Right lobe of liver (tissue), 6 donors: ENCODE data around the gene PDXP. TPM values are rescaled to one million over a fixed set of nuclear protein-coding genes. Genes with fewer than 3 reads are reported as not detected.

ENCODE experiments used
- ATAC-seq, 4 donors: fragments of 200-7000 bp; cut with Tn5 transposase; one replicate each; pipeline ENCODE4 v1.9.1; 2020; ENCODE audit warnings: mild to moderate bottlenecking in 4 of 4, moderate library complexity in 4 of 4
- DNase-seq, 3 donors: peaks; one replicate each; pipeline ENCODE4 v3.0.0-alpha.2; 2020
- H3K27ac ChIP-seq, 3 donors: fragments of 200-600 bp; one replicate each; pipeline ENCODE4 v1.8.0; 2022
- H3K27me3 ChIP-seq, 2 donors: fragments of 200-600 bp; one replicate each; pipeline ENCODE4 v1.8.0; 2022
- H3K36me3 ChIP-seq, 4 donors: fragments of 200-600 bp; sonication (generic) in 1 of 4; one replicate each; pipeline versions ENCODE4 v1.5.1 to v1.8.0; 2017 to 2022; ENCODE audit warnings: control low read depth in 1 of 4
- H3K4me1 ChIP-seq, 4 donors: fragments of 200-600 bp; sonication (generic) in 1 of 4; one replicate each; pipeline versions ENCODE4 v1.5.1 to v1.8.0; 2017 to 2022; ENCODE audit warnings: control low read depth in 1 of 4
- H3K4me3 ChIP-seq, 3 donors: fragments of 200-600 bp; one replicate each; pipeline ENCODE4 v1.8.0; 2022
- H3K9me3 ChIP-seq, 4 donors: fragments of 200-600 bp; sonication (generic) in 1 of 4; one replicate each; pipeline versions ENCODE4 v1.5.1 to v1.8.0; 2017 to 2022; ENCODE audit warnings: control low read depth in 1 of 4
- POLR2A ChIP-seq: fragments of 450-650 bp; IDR thresholded peaks from one replicate; pipeline ENCODE4 v1.6.1; 2017; ENCODE audit warnings: antibody characterized with exemption, mild to moderate bottlenecking
- WGBS: methylation state at CpG from one replicate; pipeline ENCODE4 v1.1.6; 2018; ENCODE audit warnings: low coverage, low lambda C conversion rate; ENCODE audit not compliant: insufficient coverage; ENCODE audit errors: missing lambda C conversion rate; 5-methylcytosine and 5-hydroxymethylcytosine counted together
- intact Hi-C, 2 donors: fragments of 100-400 bp; cut with DNase I; formaldehyde crosslinking; loops; one replicate each; pipeline versions ENCODE4 v1.11.2 to v1.14.1; 2022
- total RNA-seq, 6 experiments: library from RNA; depleted of rRNA in 2 of 6; stranded (reverse); fragments of >200 nt in 2 of 6; fragmentation: NEBNext Ultra II Directional in 3 of 6; extraction: Animal tissue kit (Norgen Biotek cat#: 25700) in 3 of 6; gene quantifications; one replicate each; pipeline versions ENCODE4 v1.1.0 to v1.2.4, GENCODE V29; 2016 to 2023
- TF ChIP-seq, protein P1 (sequence below), 4 donors: fragments of 200-600 bp in 3 of 4; fragments of 450-650 bp in 1 of 4; IDR thresholded peaks; one replicate each; pipeline versions ENCODE4 v1.5.1 to v1.8.0; 2016 to 2022; ENCODE audit warnings: antibody characterized with exemption in 4 of 4, mild to moderate bottlenecking in 2 of 4
- donor health status: DM: no; HTN: yes; CAD: no.
- donor health status: DM: no; HTN: no; CAD: no.
- donor health status: DM: no; HTN: no; CAD: no.
- donor health status: DM: no; HTN: yes; CAD: no.
- donor health status: DM: no; HTN: yes; CAD: no.

The PDXP gene
- total RNA-seq, 6 experiments from 2014 or later, result 15.7 to 63.4 (median 34.4) TPM

DNA sequence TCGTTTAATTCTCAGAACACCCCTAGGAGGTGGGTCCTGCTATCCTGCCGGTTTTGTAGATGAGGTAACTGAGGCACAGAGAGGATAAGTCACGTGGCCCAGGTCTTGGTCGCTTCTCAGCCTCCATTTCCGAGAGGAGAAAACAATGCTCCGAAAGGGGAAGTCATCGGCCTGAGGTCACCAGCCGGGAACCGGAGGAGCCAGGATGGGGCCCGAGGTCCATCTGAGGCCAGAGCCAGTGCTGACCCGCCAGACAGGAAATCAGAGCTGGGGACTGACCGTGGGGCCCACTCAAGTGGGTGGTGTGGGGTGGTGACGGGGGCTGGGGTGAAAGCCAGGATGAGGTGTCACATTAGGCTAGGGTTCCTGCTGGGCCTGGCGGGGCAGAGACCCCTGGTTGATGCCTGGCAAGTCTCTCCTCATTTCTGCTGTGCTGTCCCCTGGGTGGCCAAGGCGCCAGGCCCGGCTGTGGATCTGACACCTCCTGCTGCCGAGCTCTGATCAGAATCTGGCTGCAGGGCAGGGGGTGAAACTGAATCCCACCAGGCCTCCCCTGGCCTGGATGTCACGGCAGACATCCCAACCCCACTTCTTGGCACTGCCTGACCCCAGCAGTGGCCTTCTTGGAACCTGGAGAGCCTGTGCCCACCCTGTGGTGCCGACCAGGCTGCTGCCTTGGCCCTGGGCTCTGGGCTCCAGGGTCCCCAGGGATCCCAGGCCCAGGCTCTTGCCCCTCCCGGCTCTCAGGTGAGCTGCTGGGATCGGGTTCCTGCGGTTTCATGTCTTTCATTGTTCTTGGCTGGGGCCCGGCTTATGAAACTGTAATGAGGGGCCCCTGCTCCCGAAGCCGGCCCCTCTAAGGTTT lies 50.3 kb downstream of the PDXP start:
- no peak overlapping the region for H3K27ac ChIP-seq
- ATAC-seq, result peak; percentile 76 to 92 (median 82)

DNA sequence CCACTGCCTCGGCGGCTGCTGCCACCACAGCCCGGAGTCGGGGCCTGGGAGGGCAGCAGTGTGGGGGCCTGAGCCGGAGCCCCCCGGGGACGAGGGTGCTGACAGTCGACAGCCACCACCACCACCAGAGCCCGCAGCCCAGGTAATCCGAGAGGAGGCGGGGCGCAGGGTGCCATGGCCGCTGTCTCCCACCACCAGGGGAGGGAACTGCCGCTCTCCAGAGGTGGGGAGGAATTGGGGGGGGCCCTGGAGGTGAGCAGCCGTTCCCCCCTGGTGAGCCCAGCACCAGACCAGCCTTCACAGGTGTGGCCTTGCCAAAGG lies 50.9 kb downstream of the PDXP start:
- Histone ChIP-seq H3K4me1 (no peaks in the 10 kb centered on the region), H3K27ac (no peak overlapping the region), H3K36me3 (no peaks in the 10 kb centered on the region), H3K4me3 (no peak overlapping the region), H3K27me3 (no peaks in the 10 kb centered on the region), H3K9me3 (no peaks in the 10 kb centered on the region)
- intact Hi-C loops, result no loop called here
- WGBS, result no CpG with 5 or more reads among the region's 15 CpGs
- DNase-seq (no peak), ATAC-seq (peak in 1 of 4 donors; percentile 18)
- no peak for TF ChIP-seq POLR2A
- TF ChIP-seq, protein P1, sequence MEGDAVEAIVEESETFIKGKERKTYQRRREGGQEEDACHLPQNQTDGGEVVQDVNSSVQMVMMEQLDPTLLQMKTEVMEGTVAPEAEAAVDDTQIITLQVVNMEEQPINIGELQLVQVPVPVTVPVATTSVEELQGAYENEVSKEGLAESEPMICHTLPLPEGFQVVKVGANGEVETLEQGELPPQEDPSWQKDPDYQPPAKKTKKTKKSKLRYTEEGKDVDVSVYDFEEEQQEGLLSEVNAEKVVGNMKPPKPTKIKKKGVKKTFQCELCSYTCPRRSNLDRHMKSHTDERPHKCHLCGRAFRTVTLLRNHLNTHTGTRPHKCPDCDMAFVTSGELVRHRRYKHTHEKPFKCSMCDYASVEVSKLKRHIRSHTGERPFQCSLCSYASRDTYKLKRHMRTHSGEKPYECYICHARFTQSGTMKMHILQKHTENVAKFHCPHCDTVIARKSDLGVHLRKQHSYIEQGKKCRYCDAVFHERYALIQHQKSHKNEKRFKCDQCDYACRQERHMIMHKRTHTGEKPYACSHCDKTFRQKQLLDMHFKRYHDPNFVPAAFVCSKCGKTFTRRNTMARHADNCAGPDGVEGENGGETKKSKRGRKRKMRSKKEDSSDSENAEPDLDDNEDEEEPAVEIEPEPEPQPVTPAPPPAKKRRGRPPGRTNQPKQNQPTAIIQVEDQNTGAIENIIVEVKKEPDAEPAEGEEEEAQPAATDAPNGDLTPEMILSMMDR (IDR thresholded peaks at IDR 0.05), result no peak

More for the DNA sequence above, 50.3 kb downstream of the PDXP start:
- H3K4me1 ChIP-seq, result no peaks in the 10 kb centered on the region
- TF ChIP-seq, protein P1 (IDR thresholded peaks at IDR 0.05), result no peak
- TF ChIP-seq POLR2A, result no peak
- no peaks in the 10 kb centered on the region for H3K9me3 ChIP-seq
- intact Hi-C loops, result no loop called here
- no peaks in the 10 kb centered on the region for H3K36me3 ChIP-seq
- no peak overlapping the region for H3K4me3 ChIP-seq
- peak in 2 of 3 donors; percentile 64 to 72 for DNase-seq
- H3K27me3 ChIP-seq, result no peaks in the 10 kb centered on the region
- WGBS, result 45% methylated on average over 12 of the region's 25 CpGs

DNA sequence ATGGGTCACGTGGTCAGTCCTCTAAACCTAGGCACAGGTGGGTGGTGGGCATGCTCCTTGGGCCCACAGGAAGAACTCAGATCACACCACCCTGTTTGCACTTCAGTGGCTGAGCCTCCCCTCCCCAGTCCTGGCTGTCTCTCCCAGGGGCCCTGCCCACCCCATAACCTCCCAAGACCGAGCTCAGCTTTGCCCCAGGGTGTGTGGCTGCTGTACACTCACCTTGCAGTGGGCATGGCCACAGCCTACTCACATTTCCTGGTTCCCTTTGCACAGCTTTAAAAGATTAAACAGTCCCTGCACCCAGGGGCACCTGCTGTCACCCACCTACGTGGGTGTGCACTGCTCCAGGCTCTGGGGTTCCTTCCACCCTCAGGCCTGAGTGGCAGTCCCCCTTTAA lies 52.2 kb downstream of the PDXP start:
- DNase-seq, result no peak
- Histone ChIP-seq H3K4me1 (no peaks in the 10 kb centered on the region), H3K4me3 (no peak overlapping the region), H3K27ac (no peak overlapping the region), H3K27me3 (no peaks in the 10 kb centered on the region), H3K9me3 (no peaks in the 10 kb centered on the region), H3K36me3 (no peaks in the 10 kb centered on the region)
- peak in 1 of 4 donors; percentile 13 for ATAC-seq
- TF ChIP-seq, protein P1 (IDR thresholded peaks at IDR 0.05), result no peak
- TF ChIP-seq POLR2A, result no peak
- WGBS, result 90% methylated on average over 2 of the region's 3 CpGs
- intact Hi-C loops, result no loop called here

DNA sequence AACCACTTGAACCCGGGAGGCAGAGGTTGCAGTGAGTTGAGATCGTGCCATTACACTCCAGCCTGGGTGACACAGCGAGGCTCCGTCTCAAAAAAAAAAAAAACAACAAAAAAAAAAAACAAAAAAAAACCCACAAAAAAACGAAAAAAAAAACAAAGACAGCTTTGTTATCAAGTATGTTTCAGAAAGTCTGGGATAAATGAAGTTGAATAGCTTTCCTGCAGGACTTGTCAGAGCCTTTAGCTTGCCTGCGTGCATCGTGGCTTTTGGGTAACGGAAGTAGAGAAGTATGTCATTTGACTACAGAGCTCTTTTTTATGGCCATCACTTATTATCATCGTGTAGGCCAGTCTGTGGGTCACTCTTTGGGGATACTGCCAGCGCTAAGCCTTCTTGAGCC lies 53.0 kb downstream of the PDXP start:
- ATAC-seq (no peak), DNase-seq (no peak)
- intact Hi-C loops, result no loop called here
- Histone ChIP-seq H3K36me3 (no peaks in the 10 kb centered on the region), H3K4me1 (no peaks in the 10 kb centered on the region), H3K27ac (no peak overlapping the region), H3K4me3 (no peak overlapping the region), H3K27me3 (no peaks in the 10 kb centered on the region), H3K9me3 (no peaks in the 10 kb centered on the region)
- WGBS, result 83% methylated on average over 6 of the region's 10 CpGs
- TF ChIP-seq POLR2A, result no peak
- TF ChIP-seq, protein P1 (IDR thresholded peaks at IDR 0.05), result no peak
